ENCODE measurements around the gene MPDZ. TPM values are rescaled to one million over a fixed set of nuclear protein-coding genes. Genes with fewer than 3 reads are reported as not detected.

Gene MPDZ
- total RNA-seq, 1 donor from 2014 or later = 68.4 TPM

DNA sequence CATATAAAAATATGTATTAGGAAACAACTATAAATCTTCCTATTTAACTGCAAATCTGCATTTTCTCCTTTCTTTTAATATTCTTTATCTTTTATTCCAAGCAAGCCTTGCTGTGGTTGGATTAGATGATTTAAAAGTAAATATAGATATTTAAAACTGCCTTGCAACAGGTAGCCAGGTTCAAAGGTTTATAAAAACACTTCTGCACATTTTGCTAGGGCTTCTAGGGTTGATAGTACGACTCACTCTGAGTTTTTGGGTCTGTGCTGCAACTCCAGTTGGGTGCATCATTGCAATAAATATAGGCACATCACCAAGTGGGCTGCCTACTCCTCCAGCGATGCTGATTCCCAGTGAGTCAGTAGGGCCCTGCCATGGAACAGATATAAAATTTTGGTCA lies 167.7 kb downstream of the MPDZ start:
- no peak for ATAC-seq
- intact Hi-C loops (cut with micrococcal nuclease) = no loop called here

DNA sequence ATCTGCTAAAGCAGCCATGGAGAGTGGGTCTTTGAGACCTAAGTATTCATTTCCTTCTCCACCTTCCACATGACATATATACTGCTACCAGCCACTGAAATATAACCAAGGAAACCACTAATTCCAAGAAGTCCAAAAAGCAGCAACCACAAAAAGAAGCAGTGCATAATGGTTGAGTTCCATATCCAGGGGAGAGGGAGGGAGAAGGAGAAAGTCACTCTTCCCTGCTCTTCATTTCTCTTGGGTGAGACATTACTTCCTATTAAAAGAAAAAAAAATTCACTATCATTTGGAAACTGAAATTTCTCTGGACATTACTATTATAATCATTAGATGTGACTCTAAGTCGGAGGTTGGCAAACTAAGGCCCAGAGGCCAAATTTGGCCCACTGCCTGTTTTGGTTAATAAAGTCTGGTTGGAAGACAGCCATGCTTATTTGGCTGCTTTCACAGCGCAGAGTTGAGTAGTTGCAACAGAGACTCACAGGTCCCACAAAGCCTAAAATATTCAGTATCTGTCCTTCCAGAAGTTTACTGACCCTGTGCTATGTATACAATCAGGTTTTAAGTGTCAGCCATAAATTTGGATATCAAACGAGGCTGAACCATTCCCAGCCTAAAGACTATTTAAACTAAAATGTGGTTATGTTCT lies 168.6 kb downstream of the MPDZ start:
- intact Hi-C loops (cut with micrococcal nuclease) = no loop called here
- ATAC-seq = peak; percentile 74
- DNase-seq = peak; percentile 60

More for the DNA sequence above, 167.7 kb downstream of the MPDZ start:
- no peak for DNase-seq

DNA sequence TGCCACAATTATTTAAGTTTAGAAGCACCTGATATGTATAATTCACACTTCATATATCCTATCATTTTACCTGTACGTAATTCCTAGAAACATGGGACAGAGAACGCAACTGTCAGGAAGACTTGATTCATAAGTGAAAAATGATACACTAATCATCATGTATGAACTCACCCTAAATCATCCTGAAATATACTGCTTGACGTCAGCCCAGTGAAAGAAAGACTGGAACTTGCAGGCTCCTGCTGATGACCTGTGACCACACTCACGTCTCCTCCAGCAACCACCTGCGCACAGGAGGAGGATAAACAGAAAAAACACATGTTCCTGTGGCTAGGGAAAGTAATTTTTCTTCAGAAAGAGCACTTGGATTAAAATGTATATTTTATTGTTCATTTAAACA lies 169.7 kb downstream of the MPDZ start:
- no peak for ATAC-seq
- intact Hi-C loops (cut with micrococcal nuclease) = no loop called here
- no peak for DNase-seq

DNA sequence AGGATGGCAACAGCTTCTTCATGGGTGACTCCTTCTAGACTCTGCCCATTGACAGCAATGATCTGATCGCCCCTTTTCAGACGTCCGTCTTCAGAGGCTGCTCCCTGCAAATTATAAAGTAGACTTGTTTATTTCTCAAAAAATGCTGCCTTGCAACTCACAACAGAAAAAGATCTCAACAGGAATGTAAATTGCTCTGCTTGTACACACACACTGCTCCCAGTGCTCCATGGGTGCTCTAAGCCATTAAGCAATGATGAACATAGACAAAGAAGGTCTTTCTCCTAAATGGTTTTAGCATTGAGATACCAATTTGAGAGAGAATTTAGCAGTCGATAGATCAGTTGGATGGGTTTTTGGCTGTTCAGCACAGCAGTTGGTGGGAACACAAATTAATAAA lies 172.5 kb downstream of the MPDZ start:
- intact Hi-C loops (cut with micrococcal nuclease) = no loop called here
- no peak for DNase-seq
- no peak for ATAC-seq

DNA sequence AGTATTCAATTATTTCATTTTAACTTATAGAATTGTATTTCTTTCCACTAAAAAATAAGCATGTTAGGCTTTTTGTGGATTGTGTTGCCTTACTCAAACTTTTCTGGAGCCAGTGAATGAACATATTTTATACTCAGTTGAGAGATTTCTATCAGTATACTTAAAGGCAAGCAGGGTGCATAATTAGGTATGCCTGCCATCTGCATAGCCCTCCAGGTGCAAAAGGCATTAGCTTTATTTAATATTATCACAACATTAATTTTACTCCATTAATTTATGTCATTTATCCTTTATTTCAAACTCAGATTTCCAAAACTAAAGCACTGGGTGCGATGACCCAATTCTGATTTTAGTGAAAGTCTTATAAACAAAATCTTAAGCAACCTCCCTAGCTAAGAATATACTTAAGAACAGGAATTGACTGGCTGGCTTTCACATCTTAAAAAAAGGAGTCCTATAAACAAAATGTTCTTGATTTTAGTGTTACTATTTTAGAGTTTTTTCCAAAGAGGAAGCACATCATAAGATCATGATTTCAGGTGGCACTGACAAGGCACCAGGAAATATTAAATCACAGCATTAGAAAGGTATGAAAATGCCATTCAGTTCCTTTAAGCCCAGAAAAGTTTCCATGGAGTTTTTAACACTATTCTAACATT lies 178.4 kb downstream of the MPDZ start:
- ATAC-seq = no peak
- DNase-seq = no peak
- intact Hi-C loops (cut with micrococcal nuclease) = no loop called here

DNA sequence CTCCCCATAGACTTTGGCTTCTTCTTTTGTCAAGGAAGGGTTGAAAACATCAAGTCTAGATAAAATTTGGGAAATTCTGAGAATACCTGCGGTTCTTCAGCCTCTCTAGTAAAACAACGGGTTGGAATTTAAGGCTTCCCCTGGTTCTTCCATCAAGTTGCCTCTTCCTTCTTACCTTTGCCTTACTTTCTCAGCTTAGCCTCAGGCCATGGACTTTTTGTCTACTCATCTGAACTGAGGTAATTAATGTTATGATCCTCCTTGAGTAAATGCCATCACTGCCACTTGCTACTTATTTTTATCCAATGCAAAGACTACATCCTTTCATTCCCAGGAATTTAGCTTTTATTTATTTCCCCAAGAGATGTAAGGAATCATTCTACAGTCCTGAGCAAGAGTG lies 184.4 kb downstream of the MPDZ start:
- DNase-seq = no peak
- ATAC-seq = no peak
- intact Hi-C loops (cut with micrococcal nuclease) = no loop called here

DNA sequence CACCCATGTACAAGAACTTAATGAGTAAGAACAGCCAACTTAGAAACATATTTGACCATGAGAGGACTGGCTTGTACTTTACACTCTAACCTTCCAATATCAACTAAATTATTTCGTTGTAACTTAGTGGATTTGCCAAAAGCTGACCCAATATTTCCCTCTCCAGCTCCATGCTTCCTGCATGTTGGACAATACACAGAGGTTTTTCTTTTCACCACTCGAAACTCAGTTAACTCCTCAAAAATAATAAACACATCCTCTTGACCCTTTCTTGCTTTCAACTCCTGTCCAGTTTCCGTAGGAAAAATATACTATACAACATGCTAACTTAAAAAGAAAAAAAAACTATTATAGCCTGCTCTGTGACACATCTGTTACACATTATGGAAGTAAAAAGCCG lies 188.9 kb downstream of the MPDZ start:
- DNase-seq = no peak
- intact Hi-C loops (cut with micrococcal nuclease) = no loop called here
- no peak for ATAC-seq

DNA sequence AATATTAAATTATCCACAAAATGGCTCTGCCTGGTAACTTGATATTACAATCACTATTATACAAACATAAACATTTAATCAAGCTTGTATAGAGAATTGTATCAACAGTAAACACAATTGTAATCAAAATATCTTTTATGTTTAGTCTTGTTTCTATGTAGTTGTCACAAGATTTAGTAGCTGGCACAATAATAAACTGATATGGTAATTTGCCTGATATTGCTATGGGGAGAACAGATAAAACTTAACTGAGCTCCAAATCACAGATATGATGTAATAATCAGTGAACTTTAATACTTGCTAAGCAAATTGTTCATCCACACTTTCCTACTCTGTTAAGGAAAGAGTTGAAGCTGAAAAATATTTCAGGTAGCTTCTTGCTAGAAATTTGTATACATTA lies 189.8 kb downstream of the MPDZ start:
- DNase-seq (no peak), ATAC-seq (no peak)
- intact Hi-C loops (cut with micrococcal nuclease) = loop anchor here (2.0 kb wide), 1 partner anchor 371 kb away; no protein-coding TSS in a partner anchor

DNA sequence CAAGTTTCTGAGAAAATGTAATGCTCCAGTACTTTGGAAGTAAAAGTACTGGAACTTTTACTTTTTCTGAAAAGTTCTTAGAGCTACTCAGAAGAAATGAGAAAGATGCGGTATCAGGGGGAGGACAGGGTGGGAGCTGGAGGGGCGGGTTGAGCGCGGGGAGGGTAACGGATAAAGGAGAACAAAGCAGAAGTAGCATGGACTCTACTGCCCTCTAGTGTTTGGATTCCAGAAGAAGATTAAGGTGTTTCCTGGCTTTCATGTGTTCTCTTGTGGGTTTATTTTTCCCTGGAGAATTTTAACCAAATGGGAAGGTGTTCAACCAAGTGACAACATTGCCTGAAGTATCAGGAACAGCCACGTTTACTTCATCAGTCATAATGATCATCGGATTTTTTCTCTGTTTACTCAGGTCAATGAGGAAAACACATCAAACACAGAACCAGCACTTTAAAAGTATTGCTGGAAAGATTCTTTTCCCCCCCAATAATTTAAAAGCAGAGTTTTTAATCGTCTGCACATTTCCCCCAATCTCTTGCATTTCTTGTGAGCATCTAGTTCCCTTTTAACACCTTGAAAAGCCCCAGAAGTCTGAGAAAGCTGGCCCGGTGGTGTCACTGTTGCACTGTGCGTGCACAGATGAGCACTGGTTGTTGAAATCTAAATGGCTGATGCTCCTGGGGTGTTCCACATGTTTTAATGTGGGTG lies 190.6 kb downstream of the MPDZ start:
- intact Hi-C loops (cut with micrococcal nuclease) = loop anchor here (2.0 kb wide), 1 partner anchor 370 kb away; no protein-coding TSS in a partner anchor
- ATAC-seq = peak; percentile 51
- no peak for DNase-seq

DNA sequence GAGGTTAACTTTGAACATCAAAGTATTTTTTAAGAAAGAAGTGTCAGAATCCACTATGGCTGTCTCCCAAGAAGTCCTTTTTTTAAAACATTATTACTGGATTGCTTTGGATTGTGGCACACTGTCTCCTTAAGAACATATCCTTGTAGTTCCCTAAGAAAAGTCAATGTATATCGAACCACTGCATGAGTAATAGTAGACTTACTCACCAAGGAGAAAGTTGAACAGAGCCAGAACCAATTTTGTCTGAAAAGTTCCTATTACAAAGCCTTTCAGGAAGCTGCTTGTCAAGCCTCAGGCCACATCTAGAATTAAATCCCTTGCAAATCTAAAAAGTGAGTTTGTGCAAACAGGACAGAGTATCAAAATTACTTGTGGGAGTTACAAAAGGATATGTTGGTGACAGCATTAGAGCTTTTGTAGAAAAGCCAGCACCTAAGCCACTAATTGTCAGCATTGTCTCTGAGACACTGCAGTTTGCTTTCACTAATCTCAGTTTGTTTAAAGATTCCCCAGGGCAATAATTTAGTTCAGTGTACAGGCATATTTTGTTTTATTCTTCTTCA lies 195.4 kb downstream of the MPDZ start:
- intact Hi-C loops (cut with micrococcal nuclease) = no loop called here
- no peak for ATAC-seq
- DNase-seq = no peak

DNA sequence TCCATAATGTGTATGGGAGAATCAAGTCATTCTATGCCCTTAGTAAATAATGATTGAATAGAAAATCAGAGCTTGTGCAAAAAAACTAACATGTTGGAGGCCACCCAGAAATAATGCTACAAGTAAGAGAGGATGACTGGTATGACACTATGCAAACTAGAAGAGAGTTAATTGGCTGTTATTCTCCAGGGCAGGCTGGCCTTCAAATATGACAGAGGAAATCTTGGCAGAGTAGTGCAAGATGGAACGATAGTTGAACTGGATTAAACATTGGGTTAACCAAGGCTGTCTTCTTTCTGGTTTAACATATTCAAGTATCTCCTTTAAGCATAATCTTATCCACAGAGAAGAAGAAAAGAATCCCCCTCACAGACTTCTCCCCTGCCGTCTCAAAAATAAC lies 196.1 kb downstream of the MPDZ start:
- no peak for ATAC-seq
- no peak for DNase-seq
- intact Hi-C loops (cut with micrococcal nuclease) = no loop called here

DNA sequence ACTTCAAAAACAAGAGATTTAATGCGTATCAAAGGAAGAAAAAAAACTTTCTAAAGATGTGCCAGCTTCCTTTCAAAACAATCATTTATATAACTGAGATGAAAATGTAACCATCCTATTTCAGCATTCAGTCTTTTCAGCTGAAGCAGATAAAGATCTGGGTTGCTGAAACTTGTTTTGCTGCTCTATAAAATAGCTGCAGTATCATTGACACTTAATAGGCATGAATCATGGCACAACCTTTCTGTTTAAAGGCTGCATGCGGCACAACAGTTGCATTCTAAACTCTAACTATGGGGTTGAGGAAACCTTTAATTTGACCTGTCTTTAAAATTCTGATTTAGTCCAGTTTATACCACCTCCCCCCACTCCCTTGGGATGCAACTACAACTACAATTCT lies 196.7 kb downstream of the MPDZ start:
- no peak for ATAC-seq
- DNase-seq = no peak
- intact Hi-C loops (cut with micrococcal nuclease) = no loop called here

DNA sequence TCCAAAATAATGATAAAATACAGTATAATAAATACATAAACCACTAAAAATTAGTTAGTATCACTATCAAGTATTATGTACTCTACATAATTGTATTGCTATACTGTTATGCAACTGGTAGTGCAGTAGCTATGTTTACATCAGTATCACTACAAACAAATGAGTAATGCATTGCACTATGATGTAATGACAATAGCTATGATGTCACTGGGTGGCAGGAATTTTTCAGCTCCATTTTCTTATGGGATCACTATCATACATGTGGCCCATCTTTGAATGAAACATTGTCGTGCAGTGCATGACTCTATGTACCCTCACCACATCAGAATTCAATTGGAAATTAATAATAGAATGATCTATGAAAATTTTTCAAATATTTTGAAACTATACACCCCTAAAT lies 201.3 kb downstream of the MPDZ start:
- intact Hi-C loops (cut with micrococcal nuclease) = no loop called here
- ATAC-seq = no peak

DNA sequence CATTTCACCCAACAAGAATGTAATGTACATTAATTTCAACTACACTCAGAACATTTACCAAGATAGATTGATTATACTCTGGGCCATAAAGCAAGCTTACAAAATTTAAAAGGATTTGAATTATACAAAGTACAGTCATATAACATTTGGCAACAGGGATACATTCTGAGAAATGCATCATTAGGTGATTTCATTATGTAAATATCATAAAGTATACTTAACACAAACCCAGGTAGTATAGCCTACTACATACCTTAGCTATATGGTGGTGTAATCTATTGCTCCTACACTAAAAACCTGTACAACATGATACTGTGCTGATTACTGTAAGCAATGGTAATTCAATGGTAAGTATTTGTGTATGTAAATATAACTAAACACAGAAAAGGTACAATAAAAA lies 202.9 kb downstream of the MPDZ start:
- no peak for DNase-seq
- intact Hi-C loops (cut with micrococcal nuclease) = no loop called here
- ATAC-seq = no peak

More for the DNA sequence above, 201.3 kb downstream of the MPDZ start:
- no peak for DNase-seq

DNA sequence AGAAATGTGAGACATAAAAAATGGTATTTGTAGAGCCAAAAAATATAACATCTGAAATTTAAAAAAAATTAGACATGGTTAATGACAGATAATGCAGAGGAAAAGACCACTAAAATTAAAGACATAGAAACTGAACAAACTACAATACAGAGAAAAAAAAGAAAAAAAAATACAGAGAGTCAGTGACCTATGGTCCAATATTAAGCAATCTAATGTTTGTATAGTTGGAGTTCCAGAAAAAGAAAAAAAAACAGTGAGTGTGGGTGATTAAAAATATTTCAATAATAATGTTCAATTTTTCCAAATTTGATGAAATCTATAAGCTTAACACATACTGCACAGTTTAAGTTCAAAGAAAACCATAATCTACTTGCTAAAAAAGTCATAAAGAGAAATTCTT lies 207.6 kb downstream of the MPDZ start:
- DNase-seq = no peak
- no peak for ATAC-seq
- intact Hi-C loops (cut with micrococcal nuclease) = no loop called here

DNA sequence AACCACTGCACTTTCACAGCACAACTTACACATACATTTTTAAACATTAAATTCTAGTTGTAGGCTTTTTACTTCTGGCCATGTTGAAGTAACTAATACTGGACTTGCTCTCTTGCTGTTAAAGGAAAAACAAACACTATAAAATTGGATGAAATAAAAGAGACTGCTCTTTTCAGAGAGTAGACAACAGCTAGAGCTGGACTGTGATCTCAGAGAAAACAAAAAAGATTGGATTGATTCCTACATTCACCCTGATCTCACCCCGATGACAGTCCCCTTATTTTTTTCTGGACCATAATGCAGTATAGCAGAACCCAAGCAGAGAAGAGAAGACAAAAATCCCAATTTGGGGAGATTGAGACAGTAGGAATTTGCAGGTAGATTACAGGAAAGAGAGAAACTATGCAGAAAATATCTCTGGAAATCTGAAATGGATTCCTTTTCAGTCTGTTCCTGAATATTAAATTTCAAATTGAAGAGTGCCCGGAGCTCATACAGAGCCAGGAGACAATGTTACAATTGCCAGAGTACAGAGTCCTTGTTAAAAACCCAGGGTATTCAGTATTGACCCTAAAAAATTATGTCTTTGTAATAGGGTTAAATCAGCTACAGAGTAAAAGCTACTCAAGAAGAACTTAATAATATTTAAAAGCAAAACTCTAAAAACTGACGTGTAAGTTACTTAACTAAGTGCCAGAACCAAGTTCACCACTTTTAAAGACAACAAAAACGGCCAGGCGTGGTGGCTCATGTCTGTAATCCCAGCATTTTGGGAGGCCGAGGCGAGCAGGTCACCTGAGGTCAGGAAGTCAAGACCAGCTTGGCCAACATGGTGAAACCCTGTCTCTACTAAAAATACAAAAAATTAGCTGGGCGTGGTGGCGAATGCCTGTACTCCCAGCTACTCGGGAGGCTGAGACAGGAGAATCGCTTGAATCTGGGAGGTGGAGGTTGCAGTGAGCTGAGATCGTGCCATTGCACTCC lies 208.6 kb downstream of the MPDZ start:
- DNase-seq (no peak), ATAC-seq (no peak)
- intact Hi-C loops (cut with micrococcal nuclease) = no loop called here

DNA sequence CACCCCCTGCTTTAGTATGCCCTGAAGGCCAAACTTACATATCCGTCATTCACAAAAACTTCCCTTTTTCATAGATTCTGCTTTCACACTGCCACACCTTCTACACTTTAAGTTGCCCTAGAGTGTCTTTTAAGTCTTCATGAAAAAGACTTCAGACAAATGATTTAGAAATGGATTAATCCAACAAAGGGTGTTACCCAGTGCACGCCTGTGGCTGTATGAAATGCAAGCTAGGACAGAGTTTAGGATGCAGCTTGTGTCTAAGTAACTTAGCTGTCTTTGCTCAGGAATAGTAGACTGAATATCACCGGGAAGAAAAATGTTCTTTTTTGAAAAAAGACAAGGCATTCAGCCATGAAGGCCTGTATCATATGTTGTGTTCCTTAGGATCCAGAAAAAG lies 210.0 kb downstream of the MPDZ start:
- DNase-seq (no peak), ATAC-seq (no peak)
- intact Hi-C loops (cut with micrococcal nuclease) = no loop called here

DNA sequence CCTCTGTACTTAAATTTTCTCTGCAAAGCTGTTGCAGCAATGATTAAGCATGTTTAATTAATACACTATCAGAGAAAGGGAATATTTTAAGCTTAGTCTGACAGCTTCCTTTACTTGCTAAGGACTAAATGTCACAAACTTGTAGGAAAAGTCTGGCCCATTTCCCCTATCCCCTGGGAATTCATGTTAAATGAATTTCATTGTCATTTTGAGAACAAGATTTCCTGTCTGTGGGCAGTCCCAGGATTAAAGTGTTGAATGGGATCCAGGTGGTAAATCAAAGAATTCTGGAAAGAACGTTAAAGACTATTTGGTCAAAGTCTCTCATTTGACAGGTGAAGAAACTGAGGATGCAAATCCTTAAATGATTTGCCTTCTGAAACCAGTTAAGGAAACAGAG lies 214.8 kb downstream of the MPDZ start:
- ATAC-seq (no peak), DNase-seq (no peak)
- intact Hi-C loops (cut with micrococcal nuclease) = no loop called here

DNA sequence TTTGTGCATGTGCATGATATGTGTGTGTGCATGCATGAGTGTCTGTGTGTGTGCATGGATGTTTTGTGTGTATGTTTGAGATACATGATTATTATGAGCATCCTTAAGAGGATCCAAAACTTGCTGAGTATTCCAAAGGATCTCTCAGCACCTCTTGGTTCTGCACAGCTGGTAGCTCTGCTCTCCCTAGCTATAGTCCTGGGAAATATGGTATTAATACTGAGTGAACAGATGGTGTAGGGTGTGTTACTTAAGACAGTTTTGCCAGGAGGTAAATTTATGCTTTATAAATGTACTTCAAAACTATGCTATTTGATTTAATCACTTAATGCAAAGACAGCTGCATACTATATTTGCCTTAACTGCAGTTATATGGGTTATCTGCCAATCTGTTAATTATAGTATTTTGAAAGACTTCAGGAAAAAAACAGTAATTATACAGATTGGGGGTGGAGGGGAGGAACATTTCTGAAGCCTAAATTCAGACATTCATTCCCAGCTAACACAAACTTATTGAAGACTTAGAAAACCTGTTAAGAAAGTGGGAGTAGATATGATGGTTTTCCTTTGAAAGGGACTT lies 215.5 kb downstream of the MPDZ start:
- intact Hi-C loops (cut with micrococcal nuclease) = no loop called here
- no peak for DNase-seq

More for the DNA sequence above, 215.5 kb downstream of the MPDZ start:
- no peak for ATAC-seq

Measured in left ventricle myocardium superior (tissue), 1 donor.